ENCODE data around the gene HOXD1.

HOXD1 gene

DNA sequence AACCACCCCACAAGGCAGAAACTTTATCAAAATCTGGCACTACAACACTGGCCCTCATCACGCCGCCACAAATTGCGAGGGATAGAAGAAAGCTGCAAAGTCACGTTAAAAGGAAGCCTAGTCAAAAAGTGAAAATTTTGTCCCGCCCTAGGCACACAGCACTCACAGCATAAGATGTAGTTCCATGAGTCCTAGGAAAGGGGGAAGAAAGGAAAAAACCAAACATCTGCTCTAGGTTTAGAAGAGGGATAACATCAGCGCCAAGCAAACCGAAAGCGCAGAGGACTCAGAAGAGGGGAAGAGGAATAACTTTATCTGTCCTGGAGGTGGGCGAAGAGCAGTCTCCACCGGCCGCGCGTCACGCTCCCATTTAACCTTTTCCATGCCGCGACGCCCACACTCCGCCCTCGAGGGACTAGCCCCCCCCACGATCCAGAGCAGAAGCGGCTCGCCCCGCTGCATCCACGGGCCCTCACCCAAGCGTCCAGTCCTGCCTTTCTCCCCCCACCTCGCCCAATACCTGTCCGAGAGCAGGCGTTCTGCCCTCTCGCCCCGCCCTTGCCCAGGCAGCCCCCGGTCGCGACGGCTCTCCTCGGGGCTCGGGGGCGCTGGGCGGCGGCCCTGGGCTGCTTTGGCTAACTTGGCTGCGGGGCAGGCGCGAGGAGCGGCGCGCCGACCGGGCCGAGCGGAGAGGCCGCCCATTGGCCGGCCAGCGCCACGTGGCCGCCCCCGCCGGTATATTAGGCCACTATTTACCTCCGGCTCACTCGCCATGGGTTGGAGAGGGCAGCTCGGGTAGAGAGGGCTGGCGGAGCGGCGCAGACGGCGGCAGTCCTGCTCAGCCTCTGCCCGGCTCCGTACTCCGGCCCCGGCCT is at the start of gene HOXD1:
TSS of gene HOXD1 (plus strand) at position 770 of the 875 bp plus-strand sequence. CDS start 134 bp downstream, outside the sequence.
- DNase-seq, result peak; percentile 62 to 93

DNA sequence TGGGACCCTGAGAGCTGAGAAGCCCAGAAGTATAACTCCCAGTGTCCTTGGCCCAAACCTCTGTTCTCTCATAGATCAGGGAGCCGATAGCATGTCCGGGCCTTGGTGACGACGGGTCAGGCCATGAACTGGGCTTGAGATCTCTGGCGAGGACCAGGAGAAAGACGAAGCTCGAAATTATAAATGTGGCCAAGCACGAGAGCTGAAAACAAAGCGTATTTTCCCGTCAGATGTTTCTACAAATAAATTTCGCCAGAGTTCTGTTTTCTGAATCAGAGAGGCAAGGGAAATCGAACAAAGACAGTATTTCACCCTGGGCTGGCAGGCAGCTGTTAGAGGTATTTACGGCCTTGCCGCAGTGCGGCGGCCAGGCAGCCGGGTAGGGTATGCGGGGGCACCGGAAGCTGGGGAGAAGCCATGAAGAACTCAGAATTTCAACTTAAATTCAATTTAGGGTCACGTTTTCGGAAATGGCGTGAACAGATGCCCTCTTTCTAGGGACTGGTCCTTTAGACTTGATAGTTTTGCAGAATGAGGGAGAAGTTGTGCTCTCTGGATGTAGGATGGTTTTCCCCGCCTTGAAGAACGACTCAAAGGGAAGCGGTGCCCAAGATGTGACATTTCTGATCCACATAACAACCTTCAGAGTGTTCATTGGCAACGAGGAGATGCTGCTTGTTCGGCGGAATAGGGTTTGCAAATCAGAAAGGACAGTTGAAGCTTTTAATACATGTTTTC is 49.4 kb upstream of the HOXD1 start:
- no peak for DNase-seq

DNA sequence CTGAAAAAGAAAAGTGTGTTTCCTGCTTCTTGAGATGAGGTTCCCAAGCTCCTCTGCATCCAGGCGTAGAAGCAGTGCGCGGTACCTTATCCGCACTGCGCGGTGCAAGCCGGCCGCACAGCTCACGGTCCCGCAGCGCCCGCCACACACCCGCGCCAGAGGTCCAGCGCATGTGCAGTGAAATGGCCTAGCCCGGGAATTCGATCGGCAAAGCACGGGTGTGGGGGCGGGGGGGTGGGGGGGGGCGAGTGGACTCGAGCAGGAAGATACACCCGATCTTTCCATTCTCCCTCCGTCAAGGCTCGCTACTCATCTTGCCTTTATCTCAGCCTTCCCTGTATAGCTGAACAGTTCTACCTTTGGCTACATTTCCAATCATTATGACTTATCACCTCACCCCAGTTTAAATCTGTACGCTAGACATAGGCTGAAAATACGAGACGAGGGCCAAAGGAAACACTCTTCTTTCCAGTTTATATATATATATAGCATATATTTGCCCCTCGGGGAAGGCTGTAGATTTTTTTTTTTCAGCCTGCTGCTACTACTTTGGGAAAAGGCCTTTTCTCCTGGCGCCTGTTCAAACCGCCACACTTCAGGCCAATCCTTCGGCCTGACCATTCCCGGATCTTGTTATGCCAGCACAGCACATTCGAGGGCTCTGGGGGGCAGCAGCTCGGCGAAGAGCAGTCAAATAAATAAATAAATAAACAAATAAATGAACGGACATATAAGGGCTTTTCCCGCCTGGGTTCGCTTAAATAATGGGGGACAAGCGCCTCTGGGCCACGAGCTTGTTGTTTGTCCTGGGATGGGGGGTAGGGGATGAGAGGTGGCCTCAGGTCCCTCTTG is 48.6 kb upstream of the HOXD1 start:
- no peak for DNase-seq

DNA sequence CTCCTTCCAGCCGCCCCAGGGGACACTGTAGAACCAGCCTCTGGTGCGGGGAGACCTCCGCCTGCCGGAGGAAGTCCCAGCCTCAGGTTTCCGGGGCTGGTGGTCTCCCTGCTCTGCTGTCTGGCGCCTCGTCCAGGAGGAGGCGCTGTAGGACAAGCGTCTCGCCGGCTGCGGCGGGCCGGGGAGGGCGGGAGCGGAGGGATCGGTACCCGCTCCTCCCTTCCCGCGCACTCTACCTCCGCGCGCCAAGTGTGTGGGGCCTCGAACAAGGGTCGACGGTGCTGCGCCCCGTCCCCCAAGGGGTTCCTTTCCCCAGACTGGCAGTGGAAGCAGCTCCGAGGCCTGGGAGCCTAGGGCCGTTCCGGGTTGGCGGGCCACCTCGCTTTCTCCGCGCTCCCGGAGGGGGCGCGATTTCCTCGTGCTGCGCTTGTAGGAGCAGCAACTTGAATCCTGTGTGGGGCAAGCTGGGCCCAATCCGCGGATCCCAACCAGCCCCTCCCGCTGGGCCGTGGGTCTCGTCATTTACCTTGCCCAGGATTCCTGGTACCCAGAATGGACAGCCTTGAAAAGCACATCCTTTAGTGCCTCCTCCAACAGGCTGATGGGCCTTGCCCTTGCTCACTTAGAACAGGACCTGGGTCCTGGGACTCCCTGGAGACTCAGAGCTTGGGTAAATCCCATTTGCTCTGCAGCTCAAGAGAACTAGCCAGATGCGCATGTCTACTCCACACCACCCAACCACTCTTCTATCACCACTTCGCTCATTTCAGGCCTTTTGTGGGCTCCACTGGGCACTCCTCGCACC is 47.8 kb upstream of the HOXD1 start:
- DNase-seq, result peak; percentile 89 to 94

DNA sequence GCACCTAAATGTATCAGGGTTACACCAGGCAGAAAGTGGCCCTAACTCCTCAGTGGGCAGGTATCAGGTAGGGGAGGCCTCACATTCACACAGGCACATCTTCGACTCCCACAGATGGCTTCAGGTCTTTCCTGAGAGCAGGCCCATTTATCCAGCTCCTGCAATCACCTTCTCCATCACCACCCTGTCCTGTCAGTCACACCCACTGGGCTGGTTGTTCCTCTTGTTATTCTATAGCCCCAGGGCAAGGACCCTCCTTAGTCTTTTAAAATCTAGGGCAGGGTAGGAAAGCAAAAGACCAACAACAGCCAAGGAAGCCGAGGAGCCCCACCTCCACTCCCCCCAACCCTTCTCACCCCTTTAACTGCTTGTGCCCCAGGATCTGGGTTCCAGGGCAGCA is 46.2 kb upstream of the HOXD1 start:
- no peak for DNase-seq

DNA sequence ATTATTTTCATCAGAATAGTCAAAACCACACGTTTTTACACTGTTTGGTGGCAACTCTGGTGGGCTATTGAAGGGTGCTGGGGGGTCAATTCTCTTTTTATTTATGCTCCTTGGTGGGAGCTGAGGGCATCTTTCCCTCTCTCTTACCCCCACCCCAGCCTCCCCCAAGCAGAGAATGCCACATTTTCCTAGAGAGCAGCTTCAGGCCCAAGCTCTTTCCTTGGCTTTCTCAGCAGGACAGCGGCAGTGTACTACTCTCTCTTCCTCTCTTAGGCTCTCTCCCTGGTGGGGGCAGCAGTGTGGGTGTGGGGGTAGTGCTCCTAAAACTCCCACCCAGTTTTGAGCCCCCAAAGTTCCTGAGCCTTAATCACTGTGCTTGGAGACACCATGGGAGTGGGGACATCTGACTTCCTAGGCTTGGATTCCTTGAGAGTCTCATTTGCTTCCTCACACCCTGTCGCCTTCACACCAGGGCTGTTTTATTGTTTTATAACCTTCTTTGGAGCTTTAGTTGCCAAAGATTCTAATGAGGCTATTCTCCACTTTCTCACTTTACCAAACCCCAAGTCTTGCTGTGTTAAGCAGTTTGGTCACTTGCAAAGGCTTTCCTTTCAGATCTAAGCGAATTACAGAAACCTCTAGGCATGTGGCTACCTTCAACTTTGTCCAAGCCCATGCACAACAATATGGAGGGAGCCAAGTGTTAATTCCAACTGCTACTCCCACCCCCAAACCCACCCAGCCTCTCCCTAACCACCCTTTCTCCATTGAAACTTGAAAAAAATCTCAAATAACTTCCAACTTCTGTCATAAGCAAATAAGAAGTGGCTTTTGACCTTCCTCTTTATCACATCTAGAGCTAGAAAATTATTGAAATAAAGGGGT is 43.1 kb upstream of the HOXD1 start:
- no peak for DNase-seq

DNA sequence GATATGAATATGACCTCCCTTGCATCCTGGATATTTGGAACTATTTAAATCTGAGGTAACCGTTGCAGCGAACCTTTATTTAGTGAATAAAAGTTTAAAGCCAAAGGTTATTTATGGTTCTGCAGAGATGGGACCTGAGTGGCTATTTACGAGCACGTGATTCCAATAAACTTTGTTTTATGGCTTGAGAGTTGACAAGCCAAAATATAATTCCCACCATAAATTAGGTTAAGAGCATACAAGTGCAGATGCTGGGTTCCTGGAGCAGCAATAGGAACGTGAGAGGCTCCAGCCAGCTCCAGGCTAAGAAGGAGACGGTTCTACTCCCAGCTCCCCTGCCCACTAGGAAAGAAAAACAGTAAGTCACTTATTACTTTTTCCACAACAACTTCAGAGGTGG is 42.4 kb upstream of the HOXD1 start:
- no peak for DNase-seq

DNA sequence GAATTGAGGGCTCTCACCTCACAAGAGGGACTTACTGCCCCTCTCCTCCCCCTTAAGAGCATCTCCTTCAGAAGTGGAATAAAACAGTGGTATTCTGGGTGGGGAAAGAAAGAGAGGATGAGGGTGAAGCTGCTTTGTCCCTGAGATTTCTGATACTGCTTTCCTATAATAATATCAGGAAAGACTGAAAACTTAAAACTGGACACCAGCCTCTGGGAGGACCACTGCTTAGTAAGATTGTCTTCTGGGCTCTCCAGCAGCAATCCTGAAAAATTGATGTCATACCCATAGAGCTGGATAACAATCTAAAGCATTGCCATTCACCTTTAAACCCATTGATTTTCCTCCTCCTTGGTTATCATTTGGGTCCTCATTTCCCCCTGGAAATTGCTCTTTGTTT is 41.8 kb upstream of the HOXD1 start:
- no peak for DNase-seq

DNA sequence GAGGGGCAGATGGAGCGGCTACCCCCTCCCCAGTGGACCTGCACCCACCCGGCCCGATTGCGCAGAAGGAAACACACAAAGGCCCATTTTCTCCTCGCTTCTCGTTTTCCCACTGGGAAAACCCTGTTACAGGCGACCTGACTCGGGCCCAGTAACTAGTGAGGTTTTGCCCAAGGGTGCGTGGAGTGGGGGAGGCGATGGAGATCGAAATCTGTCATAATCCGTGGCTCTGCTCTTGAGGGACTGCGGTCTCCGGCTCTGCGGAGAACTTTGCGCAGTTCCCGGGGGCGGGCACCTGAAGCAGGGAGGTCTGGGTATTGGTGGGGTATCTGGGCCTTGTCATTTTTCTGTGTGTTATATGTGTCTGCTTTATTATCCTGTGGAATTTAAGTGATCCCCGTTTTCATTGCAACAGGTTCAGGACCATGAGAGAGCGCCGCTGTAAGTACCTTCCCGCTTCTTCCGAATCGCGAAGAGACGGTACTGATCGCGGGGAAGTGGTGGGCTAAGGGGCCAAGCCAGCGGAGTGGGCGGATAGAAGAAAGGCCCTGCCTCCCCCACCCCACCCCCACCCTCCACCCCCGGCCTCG is 41.2 kb upstream of the HOXD1 start:
- no peak for DNase-seq

DNA sequence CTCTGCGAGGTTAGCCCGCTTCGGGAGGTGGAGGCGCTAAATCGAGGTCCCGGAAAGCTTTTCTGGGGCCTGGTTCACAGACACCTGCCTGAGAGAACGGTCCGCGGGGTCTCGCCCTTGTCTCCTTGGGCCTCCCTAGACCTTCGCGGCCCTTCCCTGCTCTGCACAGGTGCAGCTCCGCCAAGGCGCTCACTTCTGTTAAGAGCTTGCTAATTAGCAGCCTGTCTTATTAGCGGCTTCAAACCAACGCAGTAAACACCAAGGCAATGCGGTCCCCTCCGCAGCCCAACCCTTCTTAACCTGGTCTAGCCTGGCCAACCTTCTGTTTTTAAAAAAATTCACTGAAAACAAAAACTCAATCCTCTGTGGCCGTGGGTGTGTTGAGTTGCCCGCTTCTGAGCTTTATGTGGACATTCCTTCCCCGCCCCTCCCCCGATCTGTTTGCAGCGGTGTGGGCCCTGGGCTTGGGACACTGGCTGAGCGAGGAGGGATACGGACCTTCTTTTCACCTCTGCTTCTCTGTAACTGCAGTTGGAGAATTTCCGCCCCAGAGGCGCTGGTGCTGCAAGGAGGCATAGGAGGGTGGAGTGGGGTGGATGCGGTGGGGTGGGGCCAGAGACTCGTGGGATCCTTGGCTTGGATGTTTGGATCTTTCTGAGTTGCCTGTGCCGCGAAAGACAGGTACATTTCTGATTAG is 40.5 kb upstream of the HOXD1 start:
- DNase-seq, result no peak

DNA sequence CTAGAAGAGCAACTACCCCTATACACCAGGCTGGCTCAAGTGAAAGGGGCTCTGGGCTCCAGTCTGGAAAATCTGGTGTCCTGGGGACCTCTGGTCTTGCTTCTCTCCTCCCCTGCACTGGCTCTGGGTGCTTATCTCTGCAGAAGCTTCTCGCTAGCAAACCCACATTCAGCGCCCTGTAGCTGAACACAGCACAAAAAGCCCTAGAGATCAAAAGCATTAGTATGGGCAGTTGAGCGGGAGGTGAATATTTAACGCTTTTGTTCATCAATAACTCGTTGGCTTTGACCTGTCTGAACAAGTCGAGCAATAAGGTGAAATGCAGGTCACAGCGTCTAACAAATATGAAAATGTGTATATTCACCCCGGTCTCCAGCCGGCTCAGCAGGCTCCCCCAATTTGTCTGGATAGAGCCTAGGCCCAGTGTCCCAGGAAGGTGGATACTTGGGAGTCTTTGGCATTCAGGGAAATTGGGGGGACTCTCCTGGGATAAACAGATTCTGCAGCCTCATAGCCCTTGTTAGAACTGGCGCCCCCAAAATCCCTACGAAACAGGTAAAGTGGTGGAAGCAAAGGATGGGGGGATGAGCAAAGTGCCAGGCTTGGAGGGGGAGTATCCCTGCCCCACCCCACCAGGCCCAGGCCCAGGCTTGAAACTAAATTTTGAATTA is 39.6 kb upstream of the HOXD1 start:
- no peak for DNase-seq

DNA sequence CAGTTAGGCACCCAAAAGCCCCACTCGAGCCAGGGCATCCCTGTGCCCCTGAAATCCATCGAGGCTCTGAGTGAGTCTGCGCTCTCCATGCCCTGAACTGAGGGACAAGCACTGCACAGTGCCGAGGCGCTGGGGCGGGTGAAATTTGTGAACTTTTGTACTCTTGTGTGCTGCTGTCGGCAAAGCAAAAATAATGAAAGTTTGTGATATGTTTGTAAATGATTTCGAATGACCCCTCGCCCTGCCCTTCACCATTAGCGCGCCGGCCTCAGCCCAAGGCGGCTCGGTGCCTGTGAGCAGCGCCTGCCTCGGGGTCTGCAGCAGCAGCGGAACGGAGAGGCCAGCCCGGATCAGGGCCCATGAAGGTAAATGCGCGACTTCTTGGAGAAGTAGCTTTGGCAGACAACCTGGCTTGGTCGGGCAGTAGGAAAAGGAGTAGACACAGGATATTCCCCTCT is 39.0 kb upstream of the HOXD1 start:
- no peak for DNase-seq

DNA sequence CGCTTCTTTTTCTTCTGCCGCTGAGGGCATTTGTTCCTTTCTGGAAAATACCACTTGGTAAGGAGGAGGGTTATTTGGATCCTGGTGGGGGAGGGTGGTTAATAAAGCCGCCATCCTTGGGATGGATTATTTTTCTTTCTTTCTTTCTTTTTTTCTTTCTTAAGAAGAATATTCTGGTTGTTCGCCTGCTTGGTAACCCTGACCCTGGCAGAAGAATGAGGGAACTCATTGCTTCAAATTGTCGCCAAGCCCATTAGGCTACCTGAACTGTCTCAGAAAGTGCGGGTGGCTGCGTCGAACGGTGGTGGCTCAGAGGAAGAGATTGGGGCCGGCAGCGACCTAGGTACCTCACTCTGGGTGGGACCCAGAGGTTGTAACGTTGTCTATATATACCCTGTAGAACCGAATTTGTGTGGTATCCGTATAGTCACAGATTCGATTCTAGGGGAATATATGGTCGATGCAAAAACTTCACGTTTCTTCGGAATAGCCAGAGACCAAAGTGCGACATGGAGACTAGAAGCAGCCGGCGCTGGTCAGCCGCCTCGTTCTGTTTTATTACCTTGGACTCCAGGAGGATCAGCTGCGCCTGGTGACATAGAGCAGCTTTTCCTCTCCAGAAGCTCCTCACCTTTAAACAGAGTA is 38.4 kb upstream of the HOXD1 start:
- DNase-seq, result no peak

DNA sequence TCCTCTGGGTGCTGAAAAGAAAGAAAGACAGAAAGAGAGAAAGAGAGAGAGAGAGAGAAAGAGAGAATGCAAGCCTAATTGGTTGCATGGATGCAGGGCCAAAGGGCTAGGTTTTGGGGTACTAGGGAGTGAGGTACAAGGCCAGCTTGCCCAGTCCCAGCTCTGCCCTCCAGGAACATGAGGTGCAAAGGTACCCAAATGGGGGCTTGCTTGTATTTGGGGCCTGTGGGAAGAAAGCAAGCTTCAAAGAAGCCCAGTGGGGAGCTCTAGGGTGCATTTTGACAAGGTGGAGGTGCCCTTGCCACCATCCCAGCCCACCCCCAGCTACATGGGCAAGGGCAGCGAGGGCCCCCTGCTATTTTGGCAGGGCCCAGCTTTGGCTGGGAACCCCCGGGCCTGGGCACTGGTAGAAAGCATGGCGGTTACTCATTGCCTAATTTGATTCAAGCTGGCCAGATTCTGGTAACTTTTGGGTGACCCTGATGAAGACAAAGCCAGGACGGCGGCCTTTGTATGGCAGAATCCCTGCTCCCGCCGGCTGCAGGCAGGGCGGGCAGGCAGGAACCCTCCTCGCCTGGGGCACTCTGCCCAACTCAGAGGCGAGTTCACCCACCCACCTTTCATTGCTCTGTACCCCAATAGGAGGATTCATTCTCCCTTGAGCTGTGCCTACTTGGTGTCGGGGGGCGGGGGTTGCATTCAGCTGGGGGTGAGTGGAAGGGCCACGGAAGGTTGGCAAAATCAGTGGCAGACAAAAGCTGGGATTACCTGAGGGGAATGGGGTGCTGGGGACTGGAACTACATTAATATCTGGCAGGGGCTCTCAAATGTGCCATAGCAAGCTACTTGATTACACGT is 37.7 kb upstream of the HOXD1 start:
- DNase-seq, result no peak

DNA sequence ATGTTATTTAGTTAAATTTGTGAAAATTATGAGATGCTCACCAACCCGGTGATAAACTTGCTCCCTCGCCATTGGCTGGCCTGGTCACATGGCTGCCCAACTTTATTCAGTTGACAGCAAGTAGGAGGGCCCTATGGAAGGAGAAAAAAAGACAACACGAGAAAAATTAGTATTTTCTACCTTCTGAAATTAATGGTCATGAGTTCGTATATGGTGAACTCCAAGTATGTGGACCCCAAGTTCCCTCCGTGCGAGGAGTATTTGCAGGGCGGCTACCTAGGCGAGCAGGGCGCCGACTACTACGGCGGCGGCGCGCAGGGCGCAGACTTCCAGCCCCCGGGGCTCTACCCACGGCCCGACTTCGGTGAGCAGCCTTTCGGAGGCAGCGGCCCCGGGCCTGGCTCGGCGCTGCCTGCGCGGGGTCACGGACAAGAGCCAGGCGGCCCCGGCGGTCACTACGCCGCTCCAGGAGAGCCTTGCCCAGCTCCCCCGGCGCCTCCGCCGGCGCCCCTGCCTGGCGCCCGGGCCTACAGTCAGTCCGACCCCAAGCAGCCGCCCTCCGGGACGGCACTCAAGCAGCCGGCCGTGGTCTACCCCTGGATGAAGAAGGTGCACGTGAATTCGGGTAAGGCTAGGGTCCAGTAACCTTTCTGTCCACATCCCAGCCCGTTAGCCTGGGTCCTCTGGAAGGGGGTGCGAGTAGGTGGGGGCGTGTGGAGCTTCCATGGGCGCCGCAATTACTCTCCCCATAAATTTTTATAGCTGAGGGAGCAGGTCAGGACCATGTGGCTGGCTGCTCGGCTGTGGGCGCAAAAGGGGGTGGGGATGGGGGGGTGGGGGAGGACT is 36.8 kb upstream of the HOXD1 start, which contains the start of gene HOXD4:
TSS of gene HOXD4 (plus strand) at position 109 of the 846 bp plus-strand sequence. CDS start at position 193, 84 bp downstream.
- DNase-seq, result no peak

DNA sequence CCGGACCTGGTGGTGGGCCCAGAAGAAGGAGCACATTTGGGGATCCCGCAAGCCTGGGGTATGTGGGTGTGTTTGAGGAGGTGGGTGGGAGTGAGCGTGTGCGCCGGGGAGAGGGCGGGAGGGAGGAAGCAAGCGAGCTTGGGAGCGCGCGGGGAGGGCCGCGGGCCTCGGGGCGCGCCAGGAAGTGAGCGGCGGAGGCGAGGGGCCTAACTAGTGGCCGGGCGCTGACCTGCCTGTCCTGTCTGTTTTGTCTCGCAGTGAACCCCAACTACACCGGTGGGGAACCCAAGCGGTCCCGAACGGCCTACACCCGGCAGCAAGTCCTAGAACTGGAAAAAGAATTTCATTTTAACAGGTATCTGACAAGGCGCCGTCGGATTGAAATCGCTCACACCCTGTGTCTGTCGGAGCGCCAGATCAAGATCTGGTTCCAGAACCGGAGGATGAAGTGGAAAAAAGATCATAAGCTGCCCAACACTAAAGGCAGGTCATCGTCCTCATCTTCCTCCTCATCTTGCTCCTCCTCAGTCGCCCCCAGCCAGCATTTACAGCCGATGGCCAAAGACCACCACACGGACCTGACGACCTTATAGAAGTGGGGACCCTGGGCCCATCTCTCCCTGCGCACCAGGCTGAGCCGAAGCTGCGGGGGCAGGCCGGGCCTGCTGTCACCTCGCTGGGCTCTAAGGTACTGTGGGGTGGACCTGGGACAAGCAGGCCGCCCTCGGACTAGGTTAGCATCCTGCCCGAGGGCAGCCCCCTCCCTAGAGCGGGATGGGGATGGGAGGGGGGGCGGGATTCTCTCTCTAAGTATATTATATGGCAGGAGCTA is 35.9 kb upstream of the HOXD1 start:
- no peak for DNase-seq

All from NCI-H526 (cell line).